Activated CD4-positive, alpha-beta memory T cell treated with anti-CD3 and anti-CD28 coated beads, Interleukin-2, amount 10 ng/mL, durations not matched to agents 7 days and 5 days (primary cell): ENCODE results near the gene NFIA. TPM values are rescaled to one million over a fixed set of nuclear protein-coding genes. Genes with fewer than 3 reads are reported as not detected.

Source experiments
- CTCF ChIA-PET: fragments of 350-600 bp; sonication (Branson Sonifier 250); formaldehyde crosslinking; loops from one replicate; lab custom pipeline; 2021; ENCODE audit warnings: antibody characterized with exemption, inconsistent platforms; lab: Charles Lee
- POLR2A ChIA-PET: fragments of 350-600 bp; sonication (Branson Sonifier 250); formaldehyde crosslinking; loops from one replicate; lab custom pipeline; 2021; ENCODE audit warnings: antibody characterized with exemption; lab: Charles Lee
- DNase-seq: peaks from one replicate; pipeline ENCODE4 v3.0.0-alpha.2; 2020
- H3K27ac Mint-ChIP-seq: one replicate; pipeline ENCODE4 v1.8.0; 2021; ENCODE audit warnings: mild to moderate bottlenecking, mixed read lengths
- H3K27me3 Mint-ChIP-seq: one replicate; pipeline ENCODE4 v1.8.0; 2021; ENCODE audit warnings: mixed read lengths
- H3K36me3 Mint-ChIP-seq: one replicate; pipeline ENCODE4 v1.8.0; 2021; ENCODE audit warnings: low read depth, mixed read lengths
- H3K4me1 Mint-ChIP-seq: one replicate; pipeline ENCODE4 v1.8.0; 2021; ENCODE audit warnings: mixed read lengths
- H3K4me3 Mint-ChIP-seq: one replicate; pipeline ENCODE4 v1.8.0; 2021; ENCODE audit warnings: mild to moderate bottlenecking, mixed read lengths
- H3K9me3 Mint-ChIP-seq: one replicate; pipeline ENCODE4 v1.8.0; 2021; ENCODE audit warnings: mixed read lengths
- total RNA-seq, 2 experiments: library from RNA; stranded (reverse); gene quantifications; one replicate each; pipeline ENCODE4 v1.2.3, GENCODE V29; 2021

The NFIA gene
- total RNA-seq, 2 experiments from 2014 or later, result 2.4 to 3.0 TPM

GRCh38 chr1:61080413-61081143, 1.8 kb upstream of the NFIA start:
- Mint-ChIP-seq H3K4me1 (peaks cover 54% of the 10 kb centered on the region), H3K4me3 (peak overlapping the region; percentile 26), H3K9me3 (no peaks in the 10 kb centered on the region), H3K27ac (no peak overlapping the region), H3K36me3 (peaks cover 4% of the 10 kb centered on the region), H3K27me3 (peaks cover 49% of the 10 kb centered on the region)
- no peak for DNase-seq
- ChIA-PET CTCF (interaction anchor here (0.7 to 3.1 kb wide), 3 partner anchors 31 to 373 kb away, joined by 3 to 19 read pairs (median 3); no protein-coding TSS in a partner anchor), POLR2A (interaction anchor here (0.7 to 1.6 kb wide), 4 partner anchors 13 to 1355 kb away, joined by 3 read pairs; no protein-coding TSS in a partner anchor)

GRCh38 chr1:61081144-61081685, 1.1 kb upstream of the NFIA start:
- Mint-ChIP-seq H3K27me3 (peaks cover 51% of the 10 kb centered on the region), H3K27ac (no peak overlapping the region), H3K4me3 (peak overlapping the region; percentile 63), H3K9me3 (no peaks in the 10 kb centered on the region), H3K4me1 (peaks cover 52% of the 10 kb centered on the region), H3K36me3 (peaks cover 4% of the 10 kb centered on the region)
- DNase-seq, result no peak
- ChIA-PET POLR2A (interaction anchor here (0.9 to 1.6 kb wide), 4 partner anchors 12 to 1355 kb away, joined by 3 read pairs; no protein-coding TSS in a partner anchor), CTCF (interaction anchor here (1.5 to 3.1 kb wide), 2 partner anchors 32 to 373 kb away, joined by 3 to 19 read pairs; no protein-coding TSS in a partner anchor)

GRCh38 chr1:61081686-61082310, 563 bp upstream of the NFIA start:
- Mint-ChIP-seq H3K27ac (no peak overlapping the region), H3K4me3 (peak overlapping the region; percentile 63), H3K27me3 (peaks cover 53% of the 10 kb centered on the region), H3K4me1 (peaks cover 46% of the 10 kb centered on the region), H3K9me3 (no peaks in the 10 kb centered on the region), H3K36me3 (peaks cover 4% of the 10 kb centered on the region)
- DNase-seq, result peak; percentile 37
- ChIA-PET CTCF (interaction anchor here (1.5 to 3.1 kb wide), 2 partner anchors 32 to 372 kb away, joined by 3 to 19 read pairs; no protein-coding TSS in a partner anchor), POLR2A (interaction anchor here (0.9 to 1.6 kb wide), 3 partner anchors 12 to 1354 kb away, joined by 3 read pairs; no protein-coding TSS in a partner anchor)

- peak overlapping the region; percentile 85 for H3K4me3 Mint-ChIP-seq
- H3K27ac Mint-ChIP-seq, result no peak overlapping the region
- H3K36me3 Mint-ChIP-seq, result peaks cover 4% of the 10 kb centered on the region
- POLR2A ChIA-PET, result interaction anchor here (1.4 kb wide), 1 partner anchor 11 kb away, joined by 3 read pairs; no protein-coding TSS in a partner anchor
- no peaks in the 10 kb centered on the region for H3K9me3 Mint-ChIP-seq
- CTCF ChIA-PET, result interaction anchor here (3.1 kb wide), 1 partner anchor 34 kb away, joined by 19 read pairs; no protein-coding TSS in a partner anchor
- DNase-seq, result no peak
- H3K27me3 Mint-ChIP-seq, result peaks cover 53% of the 10 kb centered on the region
- H3K4me1 Mint-ChIP-seq, result peaks cover 42% of the 10 kb centered on the region
Observed at GRCh38 chr1:61083013-61083806, 849 bp downstream of the NFIA start.

GRCh38 chr1:61083807-61084440, 1.6 kb downstream of the NFIA start:
- Mint-ChIP-seq H3K27me3 (peaks cover 47% of the 10 kb centered on the region), H3K9me3 (no peaks in the 10 kb centered on the region), H3K36me3 (peaks cover 4% of the 10 kb centered on the region), H3K4me1 (peaks cover 35% of the 10 kb centered on the region), H3K27ac (no peak overlapping the region), H3K4me3 (peak overlapping the region; percentile 78)
- DNase-seq, result no peak
- ChIA-PET CTCF (interaction anchor here (0.7 kb wide), 1 partner anchor 35 kb away, joined by 3 read pairs; no protein-coding TSS in a partner anchor), POLR2A (no interaction called here)

- H3K27me3 Mint-ChIP-seq, result peaks cover 43% of the 10 kb centered on the region
- DNase-seq, result no peak
- ChIA-PET POLR2A (no interaction called here), CTCF (interaction anchor here (0.7 kb wide), 1 partner anchor 34 kb away, joined by 3 read pairs; no protein-coding TSS in a partner anchor)
- peak overlapping the region; percentile 78 for H3K4me3 Mint-ChIP-seq
- H3K4me1 Mint-ChIP-seq, result peaks cover 30% of the 10 kb centered on the region
- H3K36me3 Mint-ChIP-seq, result peaks cover 4% of the 10 kb centered on the region
- no peaks in the 10 kb centered on the region for H3K9me3 Mint-ChIP-seq
- no peak overlapping the region for H3K27ac Mint-ChIP-seq
Observed at GRCh38 chr1:61084491-61085031, 2.2 kb downstream of the NFIA start.

GRCh38 chr1:61085206-61085982, 3.0 kb downstream of the NFIA start:
- H3K27me3 Mint-ChIP-seq, result peaks cover 35% of the 10 kb centered on the region
- no peak for DNase-seq
- no peak overlapping the region for H3K4me3 Mint-ChIP-seq
- H3K9me3 Mint-ChIP-seq, result no peaks in the 10 kb centered on the region
- ChIA-PET CTCF (interaction anchor here (1.8 kb wide), 1 partner anchor 35 kb away, joined by 9 read pairs; no protein-coding TSS in a partner anchor), POLR2A (interaction anchor here (1.6 kb wide), 1 partner anchor 8 kb away, joined by 5 read pairs; no protein-coding TSS in a partner anchor)
- H3K36me3 Mint-ChIP-seq, result peaks cover 4% of the 10 kb centered on the region
- peaks cover 21% of the 10 kb centered on the region for H3K4me1 Mint-ChIP-seq
- H3K27ac Mint-ChIP-seq, result no peak overlapping the region

GRCh38 chr1:61085983-61086644, 3.8 kb downstream of the NFIA start:
- Mint-ChIP-seq H3K27me3 (peaks cover 28% of the 10 kb centered on the region), H3K4me1 (peaks cover 14% of the 10 kb centered on the region), H3K4me3 (no peak overlapping the region), H3K27ac (no peak overlapping the region), H3K9me3 (no peaks in the 10 kb centered on the region), H3K36me3 (peaks cover 4% of the 10 kb centered on the region)
- ChIA-PET CTCF (interaction anchor here (1.8 kb wide), 1 partner anchor 36 kb away, joined by 9 read pairs; no protein-coding TSS in a partner anchor), POLR2A (interaction anchor here (1.6 kb wide), 1 partner anchor 9 kb away, joined by 5 read pairs; no protein-coding TSS in a partner anchor)
- DNase-seq, result no peak

- CTCF ChIA-PET, result interaction anchor here (1.2 kb wide), 1 partner anchor 38 kb away, joined by 3 read pairs; no protein-coding TSS in a partner anchor
- no peaks in the 10 kb centered on the region for H3K9me3 Mint-ChIP-seq
- POLR2A ChIA-PET, result no interaction called here
- H3K27ac Mint-ChIP-seq, result no peak overlapping the region
- peaks cover 20% of the 10 kb centered on the region for H3K27me3 Mint-ChIP-seq
- H3K4me3 Mint-ChIP-seq, result no peak overlapping the region
- H3K4me1 Mint-ChIP-seq, result peaks cover 7% of the 10 kb centered on the region
- no peak for DNase-seq
- H3K36me3 Mint-ChIP-seq, result peaks cover 4% of the 10 kb centered on the region
Observed at GRCh38 chr1:61087571-61087970, 5.2 kb downstream of the NFIA start.

- peaks cover 4% of the 10 kb centered on the region for H3K36me3 Mint-ChIP-seq
- DNase-seq, result no peak
- no peak overlapping the region for H3K4me3 Mint-ChIP-seq
- POLR2A ChIA-PET, result interaction anchor here (1.0 kb wide), 1 partner anchor 11 kb away, joined by 3 read pairs; no protein-coding TSS in a partner anchor
- H3K27ac Mint-ChIP-seq, result no peak overlapping the region
- CTCF ChIA-PET, result interaction anchor here (1.2 kb wide), 1 partner anchor 39 kb away, joined by 3 read pairs; no protein-coding TSS in a partner anchor
- peaks cover 20% of the 10 kb centered on the region for H3K27me3 Mint-ChIP-seq
- peaks cover 6% of the 10 kb centered on the region for H3K4me1 Mint-ChIP-seq
- H3K9me3 Mint-ChIP-seq, result no peaks in the 10 kb centered on the region
Observed at GRCh38 chr1:61088163-61088974, 6.0 kb downstream of the NFIA start.
